GM18520 (cell line): ENCODE results near the gene AMIGO2.
"Not testable (repeated sequence)": the region's sequence is repeated elsewhere in the genome, so short reads cannot be mapped to it uniquely, and the experiment has no call there.

Source experiments
- ATAC-seq: cut with Tn5 transposase; IDR thresholded peaks from one replicate; pipeline ENCODE4 v1.9.1; 2021; ENCODE audit not compliant: unreplicated experiment

The AMIGO2 gene, protein sequence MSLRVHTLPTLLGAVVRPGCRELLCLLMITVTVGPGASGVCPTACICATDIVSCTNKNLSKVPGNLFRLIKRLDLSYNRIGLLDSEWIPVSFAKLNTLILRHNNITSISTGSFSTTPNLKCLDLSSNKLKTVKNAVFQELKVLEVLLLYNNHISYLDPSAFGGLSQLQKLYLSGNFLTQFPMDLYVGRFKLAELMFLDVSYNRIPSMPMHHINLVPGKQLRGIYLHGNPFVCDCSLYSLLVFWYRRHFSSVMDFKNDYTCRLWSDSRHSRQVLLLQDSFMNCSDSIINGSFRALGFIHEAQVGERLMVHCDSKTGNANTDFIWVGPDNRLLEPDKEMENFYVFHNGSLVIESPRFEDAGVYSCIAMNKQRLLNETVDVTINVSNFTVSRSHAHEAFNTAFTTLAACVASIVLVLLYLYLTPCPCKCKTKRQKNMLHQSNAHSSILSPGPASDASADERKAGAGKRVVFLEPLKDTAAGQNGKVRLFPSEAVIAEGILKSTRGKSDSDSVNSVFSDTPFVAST

DNA sequence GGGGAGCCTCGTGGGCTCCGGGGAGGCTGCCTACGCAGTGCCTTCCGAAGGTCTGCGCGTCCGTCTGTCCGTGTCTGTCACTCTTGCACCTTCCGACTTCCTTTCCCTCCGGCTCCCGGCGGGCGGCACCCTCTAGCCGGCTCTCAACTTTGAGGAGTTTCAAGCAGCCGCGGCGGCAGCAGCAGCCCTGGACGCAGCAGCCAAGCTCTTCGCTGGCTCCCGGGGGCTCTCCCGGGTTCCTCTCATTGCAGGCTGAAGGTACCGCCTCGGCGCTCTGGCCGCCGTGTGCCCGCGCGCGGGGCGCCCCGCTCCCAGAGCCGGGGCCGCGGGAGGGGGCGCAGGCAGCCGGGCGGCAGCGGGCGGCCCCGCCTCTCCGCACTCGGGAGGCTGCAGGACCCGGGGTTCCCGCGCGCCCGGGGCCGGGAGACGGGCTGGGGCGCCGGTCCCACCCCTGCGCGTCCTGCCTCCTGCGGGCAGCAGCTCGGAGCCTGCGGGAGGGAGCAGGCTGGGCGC lies at the start of gene AMIGO2, which contains the start of gene PCED1B:
Gene AMIGO2, minus strand, starts transcription at position 492 of the 513 bp plus-strand sequence. CDS start 957 bp downstream, outside the sequence.
Gene PCED1B, plus strand, starts transcription at position 154 of the 513 bp plus-strand sequence. CDS start 155,443 bp downstream, outside the sequence.
- no peak for ATAC-seq

DNA sequence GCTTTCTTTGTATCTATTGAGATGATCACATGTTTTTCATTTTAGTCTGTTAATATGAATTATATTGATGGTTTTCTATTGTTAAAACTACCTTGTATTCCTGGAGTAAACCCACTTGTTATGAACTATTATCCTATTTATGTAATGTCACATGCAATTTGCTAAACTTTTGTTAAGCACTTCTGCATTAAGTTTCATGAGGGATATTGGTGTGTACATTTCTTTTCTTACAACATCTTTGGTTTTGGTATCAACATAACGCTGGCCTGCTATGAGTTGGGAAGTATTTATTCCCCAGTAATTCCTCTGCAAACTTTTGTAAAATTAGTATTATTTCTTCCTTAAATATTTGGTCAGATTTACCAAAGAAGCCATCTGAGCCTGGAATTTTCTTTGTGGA lies 46.5 kb upstream of the AMIGO2 start:
- ATAC-seq: no peak

DNA sequence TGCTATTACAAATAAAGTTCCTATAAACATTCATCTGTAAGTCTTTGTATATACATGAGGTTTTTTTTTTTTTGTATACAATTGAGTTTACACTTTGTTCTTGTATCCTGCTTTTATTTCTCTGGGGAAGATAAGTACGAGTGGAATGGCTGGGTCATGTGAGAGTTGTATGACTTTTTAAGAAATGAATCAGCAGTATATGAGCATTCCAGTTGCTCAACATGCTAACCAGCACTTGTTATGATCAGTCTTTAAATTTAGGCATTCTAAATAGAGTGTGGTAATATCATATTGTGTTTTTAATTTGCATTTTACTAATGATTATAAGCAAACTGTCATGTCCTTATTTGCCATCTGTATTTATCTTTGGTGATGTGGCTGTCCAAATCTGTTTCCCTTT lies 44.7 kb upstream of the AMIGO2 start:
- ATAC-seq: no peak

DNA sequence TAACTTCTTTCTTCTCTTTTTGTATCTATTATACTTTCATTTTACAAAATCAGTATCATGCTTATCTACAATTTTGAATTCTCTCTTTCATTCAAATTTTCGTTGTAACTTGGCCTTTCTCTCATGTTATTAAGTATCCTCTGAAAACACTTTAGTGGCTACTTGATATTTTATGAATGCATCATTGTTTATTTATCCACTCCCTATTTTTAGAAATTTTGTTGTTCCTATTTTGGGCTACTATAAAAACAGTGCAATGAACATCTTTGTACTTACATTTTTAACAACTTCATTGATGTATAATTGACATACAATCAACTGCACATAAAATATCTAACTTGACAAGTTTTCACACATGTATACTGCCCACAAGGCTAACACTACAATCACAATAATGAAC lies 44.0 kb upstream of the AMIGO2 start:
- no peak for ATAC-seq

DNA sequence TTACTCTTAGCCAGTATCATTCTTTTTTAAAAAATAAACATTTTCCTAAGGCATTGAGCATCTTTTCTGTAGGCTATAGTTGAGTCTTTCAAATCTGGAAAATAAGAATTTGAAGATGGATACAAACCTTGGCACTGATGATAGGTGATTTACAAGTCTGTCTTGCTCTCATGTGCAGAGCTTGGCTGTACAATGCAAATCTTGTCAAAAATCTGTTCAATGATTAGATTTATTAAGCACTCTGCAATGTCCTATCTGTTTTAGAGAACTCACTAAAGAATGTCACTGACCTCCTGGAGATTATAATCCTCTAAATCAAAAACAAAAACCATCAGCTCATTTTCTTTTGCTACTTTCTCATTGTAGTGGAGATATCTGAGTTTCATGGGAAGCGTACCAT lies 42.8 kb upstream of the AMIGO2 start:
- ATAC-seq: no peak

DNA sequence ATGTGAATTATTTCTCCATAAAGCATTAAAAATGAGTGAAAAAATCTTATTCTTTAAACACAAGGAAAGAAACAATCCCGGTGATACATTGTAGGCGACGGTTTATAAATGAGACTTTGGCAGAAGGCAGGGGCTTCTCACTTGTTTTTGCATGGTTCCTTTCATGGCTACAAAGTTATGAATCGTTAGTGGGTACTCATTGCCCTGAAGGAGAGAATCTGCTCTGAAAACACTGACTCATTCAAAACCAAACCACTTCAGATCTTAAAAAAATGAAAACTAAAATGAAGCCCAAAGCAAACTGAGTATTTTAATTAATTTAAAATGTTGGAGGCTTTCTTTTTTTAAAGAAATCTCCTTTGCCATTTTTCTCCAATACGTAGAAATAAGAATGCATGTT lies 41.4 kb upstream of the AMIGO2 start:
- ATAC-seq: no peak

DNA sequence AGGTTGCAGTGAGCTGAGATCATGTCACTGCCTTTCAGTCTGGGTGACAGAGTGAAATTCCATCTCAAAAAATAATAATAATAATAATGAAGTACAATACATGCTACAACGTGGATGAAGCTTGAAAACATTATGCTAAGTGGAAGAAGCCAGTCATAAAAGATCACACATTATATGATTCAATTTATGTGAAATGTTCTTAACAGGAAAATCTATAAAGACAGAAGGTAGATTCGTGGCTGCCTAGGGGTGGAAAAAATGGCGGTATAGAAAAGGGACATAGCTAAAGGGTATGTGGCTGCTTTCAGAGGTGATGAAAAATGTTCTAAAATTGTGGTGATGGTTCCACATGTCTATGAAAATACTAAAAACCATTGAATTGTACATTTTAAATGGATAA lies 41.0 kb upstream of the AMIGO2 start:
- ATAC-seq: no peak

DNA sequence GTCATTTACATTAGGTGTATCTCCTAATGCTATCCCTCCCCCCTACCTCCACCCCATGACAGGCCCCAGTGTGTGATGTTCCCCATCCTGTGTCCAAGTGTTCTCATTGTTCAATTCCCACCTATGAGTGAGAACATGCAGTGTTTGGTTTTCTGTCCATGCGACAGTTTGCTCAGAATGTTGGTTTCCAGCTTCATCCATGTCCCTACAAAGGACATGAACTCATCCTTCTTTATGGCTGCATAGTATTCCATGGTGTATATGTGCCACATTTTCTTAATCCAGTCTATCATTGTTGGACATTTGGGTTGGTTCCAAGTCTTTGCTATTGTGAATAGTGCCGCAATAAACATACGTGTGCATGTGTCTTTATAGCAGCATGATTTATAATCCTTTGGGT lies 37.5 kb upstream of the AMIGO2 start:
- ATAC-seq: not testable (repeated sequence)

DNA sequence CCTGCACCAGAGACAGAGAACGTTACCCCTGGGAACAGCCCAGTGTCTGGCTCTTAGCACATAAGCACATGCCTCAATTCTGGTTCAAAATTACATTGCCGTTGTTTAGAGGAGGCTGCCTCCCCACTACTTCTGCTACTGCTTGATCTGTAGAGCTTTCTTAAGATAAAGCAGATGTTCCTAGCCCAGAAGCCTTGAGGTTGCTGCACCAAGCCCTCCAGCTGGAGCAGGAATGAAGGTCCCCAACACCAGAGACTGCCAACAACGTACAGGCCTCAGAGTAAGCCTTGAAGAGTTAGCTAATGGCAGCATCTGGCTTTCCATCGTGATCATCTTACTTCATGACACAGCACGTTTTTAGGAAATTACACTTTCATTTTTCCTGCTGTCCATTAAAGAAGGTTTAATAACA lies 34.7 kb upstream of the AMIGO2 start:
- ATAC-seq: no peak

DNA sequence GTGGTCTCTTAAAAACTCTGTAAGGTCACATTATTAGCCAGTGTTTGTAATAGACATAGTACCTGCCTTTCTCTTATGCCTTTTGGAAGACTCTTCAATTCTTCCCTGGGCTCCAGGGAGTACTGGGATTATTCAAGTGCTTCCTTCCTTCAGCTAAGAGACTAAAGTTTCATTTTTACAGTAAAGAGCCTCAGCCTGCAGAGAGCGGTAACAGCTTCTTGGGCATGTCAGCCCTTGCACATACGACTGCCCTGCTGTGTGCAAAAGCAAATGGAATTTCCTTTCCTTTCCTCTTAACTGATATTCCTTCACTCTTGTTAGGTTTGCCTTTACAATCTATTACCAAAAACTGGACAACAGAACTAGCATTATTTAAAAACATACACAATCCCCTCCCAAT lies 32.9 kb upstream of the AMIGO2 start:
- no peak for ATAC-seq

DNA sequence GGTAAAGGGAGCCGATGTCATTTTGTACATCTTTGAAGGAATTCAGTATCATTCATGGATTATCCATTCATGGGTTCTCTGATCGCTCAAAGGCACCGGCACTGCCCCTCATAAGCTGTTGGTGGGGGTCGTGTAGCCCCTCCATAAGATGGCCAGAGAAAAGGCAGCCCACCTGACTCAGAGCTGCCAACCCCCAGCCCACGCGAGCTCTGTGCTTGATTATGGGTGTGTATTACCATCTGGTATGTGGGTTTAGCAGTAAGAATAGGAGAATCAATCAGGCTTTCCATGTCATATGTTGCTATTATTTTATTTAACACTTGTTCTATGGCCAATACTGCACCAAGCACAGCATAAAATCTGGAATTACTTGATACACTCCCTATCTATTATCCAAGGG lies 32.1 kb upstream of the AMIGO2 start:
- ATAC-seq: no peak

DNA sequence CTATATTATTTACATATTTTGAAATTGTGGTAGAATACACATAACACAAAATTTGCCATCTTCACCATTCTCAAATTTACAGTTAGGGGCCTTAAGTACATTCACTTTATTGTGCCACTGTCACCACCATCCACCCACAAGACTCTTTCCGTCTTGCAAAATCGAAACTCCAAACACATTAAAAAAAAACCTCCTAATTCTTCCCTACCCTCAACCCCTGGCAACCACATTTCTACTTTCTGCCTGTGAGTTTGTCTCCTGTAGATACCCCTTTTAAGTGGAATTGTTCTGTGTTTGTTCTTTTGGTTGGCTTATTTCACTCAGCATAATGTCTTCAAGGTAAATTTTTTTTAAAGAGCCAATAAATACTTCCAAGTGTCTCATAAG lies 31.6 kb upstream of the AMIGO2 start:
- no peak for ATAC-seq

DNA sequence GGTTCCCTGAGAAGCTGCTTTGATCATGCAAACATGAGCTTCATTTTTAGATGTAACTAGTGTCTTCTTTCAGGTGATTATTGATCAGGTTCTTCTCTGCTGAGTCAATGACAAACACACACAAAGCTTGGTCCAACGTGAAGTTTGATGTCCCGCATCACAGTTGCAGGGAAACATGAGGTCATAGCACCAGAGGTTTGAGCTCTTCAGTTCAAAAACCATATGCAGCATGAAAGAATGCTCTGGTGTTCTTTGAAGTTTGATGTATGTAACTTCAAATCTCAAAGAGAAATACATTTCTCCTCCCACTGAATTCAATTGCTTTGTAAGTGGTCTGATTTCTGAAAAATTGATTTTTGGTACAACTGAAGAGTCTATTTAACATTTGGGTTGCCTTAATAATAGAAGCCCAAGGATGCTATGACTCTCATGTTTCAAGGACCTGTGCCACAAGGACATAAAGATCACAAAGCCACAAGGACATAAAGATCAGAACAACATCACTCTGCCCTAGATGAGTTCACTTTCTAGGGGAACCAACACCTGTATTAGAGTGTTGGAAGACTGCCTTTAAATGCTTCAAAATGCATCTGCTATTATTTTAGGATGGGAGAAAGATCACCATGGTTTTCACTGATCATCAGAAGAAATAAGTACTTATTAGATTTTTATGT lies 31.1 kb upstream of the AMIGO2 start:
- no peak for ATAC-seq

DNA sequence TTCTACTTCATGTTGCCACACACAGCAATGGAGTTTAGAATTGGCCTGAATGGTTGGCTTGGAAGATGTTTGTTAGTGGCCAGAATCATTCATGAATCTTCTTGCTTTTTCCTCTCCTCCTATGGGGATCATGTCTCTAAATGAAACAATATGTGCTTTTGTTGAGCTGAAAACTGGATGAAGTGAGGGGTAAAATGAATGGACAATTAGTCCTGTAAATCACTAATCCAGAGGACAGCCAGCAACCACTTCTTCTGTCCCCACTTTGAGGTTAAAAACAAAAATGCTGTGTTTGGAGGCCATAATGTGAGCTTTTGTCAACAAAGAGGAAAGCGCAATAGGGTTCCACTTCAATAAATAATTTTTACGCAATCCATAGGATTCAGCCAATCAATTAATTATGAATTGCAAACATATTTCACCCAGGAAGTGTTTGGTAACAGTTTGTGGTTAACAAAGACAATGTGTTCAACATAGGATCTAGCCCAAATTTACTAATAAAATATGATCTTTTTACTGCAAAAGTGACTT lies 30.3 kb upstream of the AMIGO2 start:
- no peak for ATAC-seq

DNA sequence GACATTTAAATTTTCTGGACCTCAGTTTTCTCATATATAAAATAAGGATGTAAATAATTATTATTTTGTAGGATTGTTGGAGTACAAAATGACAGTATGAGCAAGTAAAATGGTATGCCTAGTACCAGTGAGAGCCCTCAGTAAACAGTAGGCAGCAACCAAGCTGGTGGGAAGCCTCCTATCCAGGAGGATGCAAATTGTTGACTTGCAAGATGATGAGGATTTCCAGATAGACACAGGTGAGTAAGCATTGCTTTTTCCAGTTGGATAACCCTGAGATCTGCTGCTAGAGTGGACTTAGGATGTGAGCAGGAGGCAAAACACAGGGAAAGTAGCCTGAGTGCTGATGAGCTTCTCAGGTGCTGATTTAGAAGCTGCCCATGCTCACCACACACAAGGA lies 28.2 kb upstream of the AMIGO2 start:
- no peak for ATAC-seq

DNA sequence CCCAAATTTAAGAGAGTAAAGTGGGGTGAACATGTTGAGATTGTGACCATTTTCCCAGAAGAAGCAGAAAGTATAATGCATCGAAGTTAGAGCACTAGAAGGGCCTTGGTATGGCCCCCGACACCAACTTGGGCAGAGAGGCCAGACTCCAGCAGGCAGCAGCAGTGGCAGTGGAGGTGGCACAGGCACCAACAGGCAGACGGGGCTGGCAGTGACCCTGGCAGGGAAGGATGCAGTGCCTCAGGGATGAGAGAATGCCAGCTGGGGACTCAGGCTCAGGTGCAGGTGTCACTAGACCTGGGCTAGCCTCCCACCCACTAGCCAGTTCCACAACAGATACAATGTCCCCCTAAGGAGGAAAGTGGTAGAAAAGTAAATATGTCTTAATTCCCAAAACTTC lies 27.7 kb upstream of the AMIGO2 start:
- ATAC-seq: no peak

DNA sequence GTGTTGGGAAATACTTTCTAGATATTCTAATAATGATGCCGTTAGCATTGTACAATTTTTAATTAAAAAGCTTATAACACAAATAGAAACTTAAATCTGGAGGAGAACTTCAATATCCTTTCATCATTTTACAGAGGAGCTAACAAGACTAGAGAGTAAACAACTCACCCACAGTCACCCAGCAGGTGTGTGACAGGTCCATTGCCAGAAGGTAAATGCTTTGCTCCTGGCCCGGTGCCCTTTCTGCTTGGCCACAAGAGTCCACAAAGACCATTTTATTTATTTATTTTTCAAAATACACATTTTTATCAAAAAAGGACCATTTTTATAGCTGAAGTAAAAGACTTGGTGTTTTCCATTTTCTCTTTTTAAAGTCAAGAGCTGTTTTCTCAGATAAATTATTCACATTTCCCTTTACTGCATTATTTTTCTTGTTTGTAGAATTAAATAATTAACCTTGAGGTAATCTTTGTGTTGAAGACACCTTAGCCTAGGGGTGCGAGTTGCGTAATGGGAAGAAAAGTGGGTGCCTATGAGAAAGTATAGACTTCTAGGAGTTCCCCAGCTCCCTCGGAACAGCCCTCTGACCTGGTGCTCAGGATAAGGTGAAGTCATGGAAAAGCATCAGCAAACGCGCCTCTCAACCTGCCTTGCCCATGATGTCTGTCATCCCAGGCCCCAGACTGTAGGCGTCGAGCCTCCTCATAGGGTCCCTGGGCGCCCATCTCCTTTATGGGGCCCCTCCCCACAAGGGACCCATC lies 26.3 kb upstream of the AMIGO2 start:
- no peak for ATAC-seq

DNA sequence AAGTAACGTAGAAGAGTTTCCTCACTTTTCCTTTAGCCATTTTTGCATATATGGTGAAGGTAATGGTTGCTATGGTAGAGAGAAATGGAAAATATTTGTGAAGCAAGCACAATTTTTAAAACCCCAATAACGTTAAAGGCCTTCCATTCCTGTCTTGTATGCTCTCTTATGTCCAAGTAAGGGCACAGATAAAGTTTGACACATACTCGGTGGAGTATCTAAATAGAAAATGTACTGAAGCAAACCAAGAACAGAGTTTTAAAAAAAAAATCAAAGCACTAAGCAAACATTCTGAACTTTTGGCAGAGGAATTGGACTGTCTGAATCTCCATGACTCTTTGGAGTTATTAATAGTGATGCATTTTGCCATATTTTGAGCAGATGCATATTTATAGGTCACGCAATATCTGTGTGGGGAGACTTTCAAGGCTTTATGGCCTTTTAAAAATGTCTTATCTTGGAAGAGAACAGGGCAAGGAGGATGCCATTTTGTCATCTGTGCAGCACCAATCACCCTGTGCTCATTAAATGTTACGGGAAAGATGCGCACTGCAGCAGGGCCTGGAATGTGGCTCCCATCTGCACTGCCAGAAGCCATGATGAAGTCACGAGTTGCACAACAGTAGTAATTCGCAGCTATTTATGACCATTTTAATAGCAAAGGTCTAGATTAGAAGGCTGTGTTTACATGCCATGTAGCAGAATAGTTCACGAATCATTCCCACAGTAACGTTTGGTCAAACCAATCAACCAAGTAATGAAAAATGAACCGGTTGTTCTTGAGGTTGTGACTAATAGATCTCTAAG lies 23.3 kb upstream of the AMIGO2 start:
- ATAC-seq: no peak

DNA sequence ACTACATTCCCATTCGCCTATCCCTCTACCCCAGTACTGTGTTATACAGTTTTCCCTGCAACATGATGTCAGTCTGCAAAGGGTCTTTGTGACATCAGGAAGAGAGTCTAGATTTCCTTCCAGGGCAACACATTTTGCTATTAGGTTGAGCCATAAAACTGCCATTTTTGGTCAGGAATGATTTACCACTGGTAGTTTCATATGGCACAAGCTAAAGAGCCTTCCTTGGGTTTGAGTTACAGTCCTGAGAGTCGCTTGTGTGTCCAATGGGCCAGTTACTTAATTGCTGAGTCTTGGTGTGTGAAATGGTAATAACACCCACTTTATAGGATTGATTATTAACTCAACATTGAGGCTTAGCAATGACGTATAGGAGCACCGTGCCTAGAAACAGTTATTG lies 22.6 kb upstream of the AMIGO2 start:
- no peak for ATAC-seq

DNA sequence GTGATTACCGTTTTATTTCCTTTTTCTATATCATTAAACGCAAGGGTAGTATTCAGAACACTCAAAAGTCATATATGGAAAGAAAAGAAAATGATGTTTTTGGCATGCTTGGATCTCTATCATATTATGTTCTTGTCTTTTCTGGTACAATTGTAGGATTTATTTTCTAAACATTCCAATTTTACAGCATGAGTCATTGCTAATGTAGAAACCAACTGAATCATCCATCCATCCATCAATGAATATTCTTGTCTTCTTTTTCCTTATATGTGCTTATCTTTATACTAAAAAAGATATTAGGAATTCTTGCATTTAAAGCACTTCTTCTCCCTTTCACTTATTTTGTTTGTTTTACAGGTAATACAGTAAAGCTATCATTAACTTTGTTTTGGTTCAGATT lies 20.4 kb upstream of the AMIGO2 start:
- no peak for ATAC-seq
